Measurements from ENCODE around the gene MEAF6.

The MEAF6 gene

DNA sequence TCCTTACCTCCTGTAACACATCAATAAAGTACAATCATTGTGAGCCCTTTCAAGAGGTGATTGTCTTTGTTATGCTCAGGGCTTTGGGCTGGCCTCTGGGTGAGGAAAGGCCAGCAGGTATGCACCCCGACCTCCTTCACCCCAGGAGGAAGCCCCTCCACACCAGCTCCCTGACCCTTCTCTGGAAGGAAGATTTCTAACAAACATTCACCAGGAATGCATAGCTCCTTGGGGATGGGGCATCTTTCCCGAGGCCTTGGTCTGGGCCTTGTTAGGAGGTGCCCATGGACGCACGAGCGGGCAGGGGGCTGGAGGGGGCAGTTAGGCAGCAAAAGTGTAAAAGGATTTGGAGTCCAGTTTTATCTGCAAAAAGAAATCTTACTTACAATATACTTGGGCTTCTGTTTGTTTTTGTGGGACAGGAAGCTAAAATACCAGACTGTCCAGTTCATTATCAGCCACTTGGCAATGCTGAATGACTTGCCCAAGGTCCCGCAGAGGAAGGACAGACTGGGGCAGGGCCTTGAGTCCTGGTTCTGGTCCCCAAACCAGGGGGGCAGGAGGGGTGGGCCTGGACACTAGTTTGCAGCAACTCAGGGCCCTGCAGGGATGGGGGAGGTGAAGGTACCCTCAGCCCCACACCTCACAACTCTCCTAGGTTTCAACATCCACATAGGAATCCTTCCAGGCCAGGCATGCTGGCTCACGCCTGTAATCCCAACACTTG lies 30.1 kb downstream of the MEAF6 start:
- DNase-seq (ENCODE audit: low read depth), result no peak

DNA sequence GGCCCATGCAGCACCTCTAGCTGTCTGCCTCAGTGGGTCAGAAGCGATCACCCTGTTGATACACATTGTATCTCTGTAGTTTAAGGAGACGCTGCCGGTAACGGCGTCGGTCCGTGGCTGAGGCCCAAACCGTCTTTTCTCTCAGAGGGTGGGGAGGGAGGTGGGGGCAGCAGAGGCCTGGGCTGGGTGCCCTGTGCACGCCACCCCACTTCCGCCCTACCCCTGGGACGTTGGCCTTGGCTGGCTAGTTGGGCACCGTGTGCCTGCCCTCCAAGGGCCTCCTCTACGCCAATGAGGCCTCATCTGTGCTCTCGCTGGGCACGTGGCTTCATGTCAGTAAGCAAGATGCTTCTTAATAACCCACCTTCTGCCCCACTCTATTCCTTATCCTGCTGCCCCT lies 30.8 kb downstream of the MEAF6 start:
- no peak for DNase-seq (ENCODE audit: low read depth)

DNA sequence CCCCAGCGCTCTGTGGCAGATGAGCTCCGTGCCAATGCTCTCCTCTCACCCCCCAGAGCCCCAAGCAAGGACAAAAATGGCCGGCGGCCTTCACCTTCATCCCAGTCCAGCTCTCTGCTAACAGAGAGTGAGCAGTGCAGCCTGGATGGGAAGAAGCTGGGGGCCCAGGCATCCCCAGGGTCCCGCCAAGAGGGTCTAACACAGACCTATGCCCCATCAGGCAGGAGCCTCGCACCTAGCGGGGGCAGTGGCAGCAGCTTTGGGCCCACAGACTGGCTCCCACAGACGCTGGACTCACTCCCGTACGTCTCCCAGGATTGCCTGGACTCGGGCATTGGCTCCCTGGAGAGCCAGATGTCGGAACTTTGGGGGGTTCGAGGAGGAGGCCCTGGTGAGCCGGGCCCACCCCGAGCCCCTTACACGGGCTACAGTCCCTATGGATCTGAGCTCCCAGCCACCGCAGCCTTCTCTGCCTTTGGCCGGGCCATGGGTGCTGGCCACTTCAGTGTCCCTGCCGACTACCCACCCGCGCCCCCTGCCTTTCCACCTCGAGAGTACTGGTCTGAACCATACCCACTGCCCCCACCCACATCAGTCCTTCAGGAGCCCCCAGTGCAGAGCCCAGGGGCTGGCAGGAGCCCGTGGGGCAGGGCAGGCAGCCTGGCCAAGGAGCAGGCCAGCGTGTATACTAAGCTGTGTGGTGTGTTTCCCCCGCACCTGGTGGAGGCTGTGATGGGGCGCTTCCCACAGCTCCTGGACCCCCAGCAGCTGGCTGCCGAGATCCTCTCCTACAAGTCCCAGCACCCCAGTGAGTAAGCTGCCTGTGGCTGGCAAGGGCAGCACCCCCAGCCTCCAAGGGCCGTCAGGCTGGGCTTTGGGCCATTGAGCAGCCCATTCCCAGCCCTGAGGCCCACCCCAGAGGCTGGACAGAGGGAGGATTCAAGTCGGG lies 31.5 kb downstream of the MEAF6 start:
- DNase-seq (ENCODE audit: low read depth), result no peak

DNA sequence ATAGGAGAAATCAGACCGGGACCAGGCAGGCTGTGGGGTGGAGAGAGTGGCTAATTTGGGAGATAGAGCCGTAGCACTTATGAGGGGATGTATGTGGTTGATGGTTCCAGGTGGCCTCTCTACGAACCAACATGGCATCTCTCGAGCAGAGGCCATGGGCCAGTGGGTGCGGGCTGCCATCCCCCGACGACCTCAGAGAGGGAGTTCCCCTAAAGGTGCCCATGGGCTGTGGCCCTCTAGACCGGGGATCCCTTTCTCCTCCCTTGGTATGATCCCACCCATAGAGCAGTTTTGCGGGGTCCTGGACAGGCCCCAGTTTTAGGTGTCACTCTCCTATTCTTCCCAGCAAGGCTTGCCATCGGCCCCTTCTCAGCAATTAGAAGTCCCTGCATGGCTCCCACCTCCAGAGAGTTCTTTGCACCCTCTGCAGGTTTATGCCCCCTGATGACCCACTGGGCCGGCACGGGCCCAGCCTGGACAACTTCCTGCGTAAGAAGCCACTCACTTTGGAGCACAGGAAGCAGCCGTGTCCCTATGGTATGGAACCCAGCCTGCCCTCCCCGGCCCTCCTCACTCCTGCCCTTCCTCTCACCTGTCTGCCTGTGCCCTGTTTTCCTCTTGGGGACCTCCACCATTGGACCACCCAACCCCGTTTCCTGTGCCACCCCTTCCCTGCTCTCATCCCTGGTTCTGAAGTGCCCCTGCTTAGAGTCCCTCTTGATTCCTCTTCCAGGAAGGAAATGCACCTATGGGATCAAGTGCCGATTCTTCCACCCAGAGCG lies 32.4 kb downstream of the MEAF6 start:
- DNase-seq (ENCODE audit: low read depth), result no peak

DNA sequence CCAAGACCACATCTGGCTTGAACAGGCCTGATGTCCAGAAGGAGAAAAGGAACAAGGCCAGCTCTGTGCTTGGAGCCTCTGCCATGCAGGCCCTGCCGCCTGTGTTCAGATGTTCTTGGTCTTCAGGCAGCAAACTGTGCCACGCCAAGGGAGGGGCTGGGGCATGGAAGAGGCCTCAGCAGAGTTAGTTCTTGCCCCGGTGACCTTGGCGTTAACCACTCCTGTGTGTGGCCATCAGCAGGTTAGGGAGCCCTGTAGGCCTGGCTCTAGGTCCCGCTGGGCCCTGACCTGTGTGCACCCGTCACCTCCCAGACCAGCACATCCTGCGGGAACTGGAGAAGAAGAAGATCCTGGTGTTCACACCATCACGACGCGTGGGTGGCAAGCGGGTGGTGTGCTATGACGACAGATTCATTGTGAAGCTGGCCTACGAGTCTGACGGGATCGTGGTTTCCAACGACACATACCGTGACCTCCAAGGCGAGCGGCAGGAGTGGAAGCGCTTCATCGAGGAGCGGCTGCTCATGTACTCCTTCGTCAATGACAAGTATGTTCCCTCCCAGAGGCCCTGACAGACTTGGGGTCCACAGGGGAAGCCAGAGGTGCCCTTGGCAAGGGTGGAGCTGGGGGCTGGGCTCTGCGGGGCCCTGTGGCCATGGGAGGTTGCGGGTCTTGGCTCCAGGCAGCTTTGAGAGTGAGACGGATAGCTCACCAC lies 33.1 kb downstream of the MEAF6 start:
- no peak for DNase-seq (ENCODE audit: low read depth)

DNA sequence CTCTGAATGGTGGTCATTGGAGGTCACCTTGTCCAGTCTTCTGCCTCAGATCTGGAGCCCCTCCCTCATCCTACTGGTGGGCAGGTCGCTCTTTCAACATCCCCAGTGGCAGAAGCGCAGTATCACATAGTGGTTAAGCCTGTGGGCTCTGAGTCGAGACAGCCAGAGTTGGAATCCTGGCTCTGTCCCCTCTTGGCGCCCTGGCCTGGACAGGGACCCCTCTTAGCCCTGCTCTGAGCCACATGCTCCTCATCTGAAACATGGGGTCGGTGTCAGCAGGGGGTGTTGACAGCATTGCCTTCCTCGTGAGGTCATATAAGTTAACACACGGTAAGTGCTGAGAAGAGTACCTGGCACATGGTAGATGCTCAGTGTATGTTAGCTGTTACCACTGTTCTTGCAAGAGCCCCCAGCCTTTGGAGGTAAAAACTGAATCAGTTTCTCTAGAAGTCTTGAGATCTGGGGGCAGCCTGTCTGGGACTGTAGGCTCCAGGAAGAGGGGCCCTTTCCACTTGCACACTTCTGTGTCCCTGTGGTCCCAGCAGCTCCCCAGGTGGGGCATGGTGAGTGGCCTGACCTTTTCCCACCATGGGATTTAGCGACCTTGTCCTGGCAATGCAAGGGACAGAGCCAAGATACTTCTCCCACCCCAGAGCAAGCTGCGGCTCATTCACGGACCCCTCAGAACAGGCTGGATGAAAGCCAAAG lies 33.8 kb downstream of the MEAF6 start:
- DNase-seq (ENCODE audit: low read depth), result no peak

DNA sequence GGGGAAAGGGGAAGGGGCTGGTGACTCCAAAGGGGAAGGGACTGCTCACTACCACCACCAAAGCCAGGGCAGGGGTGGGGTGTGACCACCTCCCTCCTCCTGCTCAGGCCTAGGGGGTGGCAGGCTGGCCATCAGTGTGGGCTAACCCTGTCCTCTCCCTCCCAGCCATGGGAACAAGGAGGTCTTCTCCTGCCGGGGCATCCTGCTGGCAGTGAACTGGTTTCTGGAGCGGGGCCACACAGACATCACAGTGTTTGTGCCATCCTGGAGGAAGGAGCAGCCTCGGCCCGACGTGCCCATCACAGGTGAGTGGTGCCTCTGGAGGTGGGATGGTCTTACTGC lies 34.5 kb downstream of the MEAF6 start:
- DNase-seq (ENCODE audit: low read depth), result no peak

DNA sequence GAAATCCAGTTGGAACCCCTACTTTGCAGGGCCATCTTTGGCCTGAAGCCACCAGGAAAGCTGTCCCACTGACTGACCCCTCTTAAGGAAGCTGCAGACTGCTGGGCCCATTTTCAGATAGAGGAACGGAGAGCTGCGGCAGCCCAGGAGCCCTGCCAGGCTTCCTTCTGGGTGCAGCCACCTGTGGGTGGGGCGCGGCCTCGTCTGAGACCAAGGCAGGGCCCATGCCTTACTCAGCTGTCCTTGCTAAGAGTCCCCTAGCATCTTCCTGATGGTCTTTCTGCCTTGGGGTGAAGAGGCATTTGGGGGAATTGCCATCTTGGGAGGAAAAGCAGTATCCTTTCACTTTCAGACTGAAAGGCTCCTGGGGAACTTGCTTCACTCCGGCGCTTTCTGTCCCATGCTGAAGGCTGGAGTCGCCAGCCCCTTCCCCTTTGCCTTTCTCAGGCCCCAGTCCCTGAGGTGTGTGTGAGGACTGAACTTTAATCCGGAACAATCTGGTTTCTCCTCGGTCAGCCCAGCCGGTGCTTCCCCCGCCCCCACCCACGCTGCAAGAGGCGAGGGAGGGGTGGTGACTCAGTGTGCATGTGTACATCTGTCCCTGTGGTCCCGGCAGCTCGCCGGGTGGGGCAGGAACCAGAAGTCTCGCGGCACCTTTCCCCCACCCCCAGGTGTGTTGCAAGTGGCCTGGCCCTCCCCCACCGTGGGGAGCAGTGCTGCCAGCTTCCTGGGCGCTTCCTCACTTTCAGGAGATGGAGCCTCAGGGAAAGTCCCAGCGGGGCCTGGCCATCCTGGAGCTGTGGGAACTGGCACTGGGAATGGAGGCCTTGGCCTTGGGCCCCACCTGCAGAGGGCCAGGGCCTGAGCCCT lies 35.1 kb downstream of the MEAF6 start:
- DNase-seq (ENCODE audit: low read depth), result peak; percentile 97

DNA sequence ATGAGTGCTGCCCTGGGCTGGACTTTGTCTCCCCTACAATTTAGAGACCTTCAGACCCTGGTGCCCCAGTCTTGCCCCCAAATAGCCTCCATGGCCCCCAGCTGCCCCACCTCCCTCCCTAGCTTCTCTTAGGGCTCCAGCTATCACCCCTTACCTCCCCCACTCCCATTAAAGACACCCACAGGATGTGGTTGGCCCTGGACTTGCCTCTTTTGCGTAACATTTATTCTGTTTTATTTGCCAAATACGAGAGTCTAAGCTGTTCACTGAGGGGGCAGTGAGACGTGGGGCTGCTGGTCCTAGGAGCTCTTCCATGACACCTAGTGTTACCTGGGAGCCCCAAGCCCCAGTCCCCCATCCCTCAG lies 35.7 kb downstream of the MEAF6 start:
- DNase-seq (ENCODE audit: low read depth), result no peak

DNA sequence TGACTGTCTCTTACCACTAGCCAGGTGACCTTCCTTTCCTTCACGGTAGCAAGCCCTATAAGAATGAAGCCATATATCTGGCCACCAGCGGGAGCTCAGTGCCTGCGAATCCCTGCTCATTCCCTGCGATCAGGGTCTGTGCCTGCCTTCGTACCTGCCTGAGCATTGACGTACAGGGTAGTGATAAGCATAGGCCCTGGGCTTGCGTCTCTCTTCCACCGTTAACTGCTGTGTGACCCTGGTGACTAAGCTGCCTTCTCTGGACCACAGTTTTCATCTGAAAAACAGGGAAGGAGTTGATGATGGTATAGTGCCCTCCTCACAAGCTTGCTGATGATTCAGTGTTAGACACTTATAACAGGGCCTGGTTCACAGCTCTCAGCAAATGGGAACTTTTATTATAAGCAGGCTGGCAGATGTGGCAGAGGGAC lies 36.1 kb downstream of the MEAF6 start:
- peak; percentile 48 for DNase-seq (ENCODE audit: low read depth)

DNA sequence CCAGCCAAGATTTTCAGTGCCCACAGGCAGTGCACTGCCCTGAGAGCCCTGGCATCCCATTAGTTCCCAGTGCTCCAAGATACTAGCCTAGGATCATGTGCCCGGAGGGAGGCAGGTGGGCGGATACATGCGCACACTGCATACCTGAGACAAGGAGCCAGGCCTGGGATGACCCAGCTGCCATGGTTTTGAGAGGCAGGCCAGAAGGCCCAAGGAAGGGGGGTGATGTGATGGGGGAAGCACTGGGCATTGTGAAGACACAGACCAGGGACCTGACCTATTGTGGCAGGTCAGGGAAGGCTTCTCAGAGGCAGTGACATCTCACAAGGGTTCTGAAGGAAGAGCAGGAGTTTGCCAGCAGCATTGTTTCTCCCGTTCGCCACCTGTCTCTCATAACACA lies 36.6 kb downstream of the MEAF6 start:
- DNase-seq (ENCODE audit: low read depth), result no peak

DNA sequence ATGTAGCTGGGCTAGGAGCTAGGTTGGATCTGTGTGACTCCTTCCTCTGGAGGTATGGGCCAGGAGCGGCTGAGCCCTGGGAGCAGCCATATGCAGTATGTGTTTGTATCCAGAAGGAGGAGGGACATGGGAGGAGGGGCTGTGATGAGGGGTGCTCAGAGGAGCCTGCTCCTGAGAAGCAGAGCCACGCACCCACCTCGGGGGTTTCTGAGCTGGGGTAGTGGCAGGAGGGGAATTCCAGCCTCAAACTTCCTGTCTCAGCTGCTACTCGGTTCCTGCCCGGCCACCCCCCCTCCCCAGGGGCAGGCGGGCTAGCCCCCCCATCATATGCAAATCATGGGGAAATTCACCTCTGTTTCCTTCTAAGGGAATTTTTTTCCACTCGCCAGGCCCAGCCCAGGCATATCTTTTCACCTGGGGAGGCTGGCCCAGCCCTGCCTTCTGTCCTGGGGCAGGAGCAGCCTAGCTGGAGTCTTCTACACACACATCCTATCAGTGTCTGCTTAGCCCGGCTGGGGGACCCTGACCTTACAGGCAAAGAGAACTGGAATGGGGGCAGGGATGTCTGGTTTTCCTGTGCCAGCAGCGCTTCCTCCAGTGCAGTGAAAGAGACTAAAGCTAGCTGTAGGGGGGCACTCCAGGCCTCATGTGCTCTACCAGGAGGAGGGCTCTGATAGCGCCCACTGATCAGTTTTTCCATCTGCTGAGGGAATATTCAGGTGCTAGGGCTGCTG lies 37.2 kb downstream of the MEAF6 start:
- peak; percentile 89 for DNase-seq (ENCODE audit: low read depth)

DNA sequence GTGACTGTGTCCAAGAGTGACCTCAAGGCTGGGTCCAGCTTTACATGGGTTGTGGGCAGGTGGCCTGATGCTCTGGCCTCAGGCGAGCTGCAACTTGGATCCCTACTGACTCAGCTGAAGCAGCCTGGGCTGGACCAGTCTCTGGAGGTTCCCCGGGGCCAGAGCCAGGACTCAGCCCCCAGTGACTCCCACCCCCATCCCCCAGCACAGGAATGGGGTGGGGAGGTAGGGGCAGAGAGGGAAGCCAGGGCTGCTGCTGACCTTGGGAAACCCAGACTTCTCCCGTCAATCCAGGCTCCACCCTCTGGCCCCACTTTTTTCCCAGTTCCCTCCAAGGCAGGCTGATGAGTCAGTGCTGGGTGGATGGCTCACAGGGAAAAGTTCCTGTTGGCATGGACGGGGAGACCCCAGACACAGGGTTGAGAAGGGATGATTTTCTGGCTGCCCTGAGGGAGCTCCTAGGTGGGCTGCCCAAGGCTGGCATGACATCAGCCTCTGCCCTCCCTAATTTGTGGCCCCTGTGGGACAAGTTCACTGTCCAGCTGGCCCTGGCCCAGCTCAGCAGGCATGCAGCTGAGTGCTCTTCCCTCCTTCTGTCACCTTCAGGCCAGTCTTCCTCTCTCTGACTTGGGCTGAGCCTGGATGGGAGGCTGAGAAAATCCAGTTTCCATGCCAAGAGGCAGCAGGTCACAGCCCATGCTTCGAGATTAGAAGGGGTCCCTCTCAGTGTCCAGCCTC lies 37.9 kb downstream of the MEAF6 start:
- no peak for DNase-seq (ENCODE audit: low read depth)

DNA sequence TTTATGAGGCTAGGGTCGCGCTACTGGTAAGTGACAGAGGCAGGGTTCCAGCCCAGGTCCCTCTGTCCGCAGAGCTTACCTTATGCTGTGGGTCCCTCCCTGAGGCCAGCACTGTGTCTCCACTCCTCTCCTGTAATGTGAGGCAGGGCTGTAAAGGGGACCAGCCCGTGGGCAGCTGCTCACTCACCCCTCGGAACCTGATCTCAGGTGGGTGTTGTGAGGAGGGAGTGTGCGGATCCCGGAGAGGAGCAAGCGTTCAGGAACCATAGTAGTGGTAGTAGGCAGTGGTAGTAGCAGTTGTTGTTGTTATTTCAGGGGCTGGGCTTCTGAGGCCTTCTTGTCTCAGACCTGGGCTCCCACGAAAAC lies 38.5 kb downstream of the MEAF6 start:
- DNase-seq (ENCODE audit: low read depth), result no peak

DNA sequence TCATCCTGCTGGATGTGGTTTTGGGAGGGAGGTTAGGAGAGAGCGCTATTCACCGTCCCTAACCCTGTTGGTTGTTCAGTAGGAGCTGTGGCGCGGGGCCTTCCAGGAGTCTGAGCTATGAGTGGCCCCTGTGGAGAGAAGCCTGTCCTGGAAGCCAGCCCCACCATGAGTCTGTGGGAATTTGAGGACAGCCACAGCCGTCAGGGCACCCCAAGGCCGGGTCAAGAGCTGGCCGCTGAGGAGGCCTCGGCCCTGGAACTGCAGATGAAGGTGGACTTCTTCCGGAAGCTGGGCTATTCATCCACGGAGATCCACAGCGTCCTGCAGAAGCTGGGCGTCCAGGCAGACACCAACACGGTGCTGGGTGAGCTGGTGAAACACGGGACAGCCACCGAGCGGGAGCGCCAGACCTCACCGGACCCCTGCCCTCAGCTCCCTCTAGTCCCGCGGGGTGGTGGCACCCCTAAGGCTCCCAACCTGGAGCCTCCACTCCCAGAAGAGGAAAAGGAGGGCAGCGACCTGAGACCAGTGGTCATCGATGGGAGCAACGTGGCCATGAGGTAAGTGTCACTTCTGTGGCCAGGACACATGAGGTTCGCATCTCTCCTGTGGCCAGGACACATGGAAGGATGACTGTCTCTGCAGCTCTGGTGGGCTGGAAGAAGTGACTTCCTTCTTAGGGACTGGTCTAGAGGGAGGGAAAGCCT lies 39.0 kb downstream of the MEAF6 start:
- DNase-seq (ENCODE audit: low read depth), result no peak

DNA sequence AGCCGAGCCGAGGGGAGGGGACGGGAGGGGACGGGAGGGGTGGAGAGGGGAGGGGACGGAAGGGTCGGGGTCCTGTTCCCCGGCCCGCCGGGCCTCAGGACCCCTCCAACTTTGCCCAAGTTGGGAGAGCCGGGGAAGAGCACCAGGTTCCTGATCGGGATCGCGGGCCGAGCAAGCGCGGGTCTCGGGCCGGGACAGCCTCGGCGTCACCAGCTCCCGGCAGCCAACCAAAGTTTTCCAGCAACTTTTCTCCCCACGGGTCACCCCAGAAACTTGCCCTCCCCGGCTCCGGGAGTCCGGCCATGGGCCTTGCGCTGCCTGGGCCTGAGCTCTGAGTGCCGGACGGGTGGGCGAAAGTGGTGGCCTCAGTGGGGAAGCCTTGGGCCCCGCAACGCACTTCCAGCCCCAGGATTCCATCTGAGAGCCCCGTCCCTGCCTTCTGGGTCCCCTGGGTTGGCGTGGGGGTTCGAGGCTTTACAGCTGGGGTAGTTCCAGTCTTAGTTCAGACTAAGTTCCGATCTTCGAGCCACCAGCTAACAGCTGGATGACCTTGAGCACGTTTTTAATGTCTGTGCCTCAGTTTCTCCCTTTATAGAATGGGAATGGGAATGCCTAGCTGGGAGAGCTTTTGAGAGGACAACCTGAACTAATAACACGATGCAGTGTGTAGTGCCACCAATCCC lies 39.7 kb downstream of the MEAF6 start:
- DNase-seq (ENCODE audit: low read depth), result no peak

DNA sequence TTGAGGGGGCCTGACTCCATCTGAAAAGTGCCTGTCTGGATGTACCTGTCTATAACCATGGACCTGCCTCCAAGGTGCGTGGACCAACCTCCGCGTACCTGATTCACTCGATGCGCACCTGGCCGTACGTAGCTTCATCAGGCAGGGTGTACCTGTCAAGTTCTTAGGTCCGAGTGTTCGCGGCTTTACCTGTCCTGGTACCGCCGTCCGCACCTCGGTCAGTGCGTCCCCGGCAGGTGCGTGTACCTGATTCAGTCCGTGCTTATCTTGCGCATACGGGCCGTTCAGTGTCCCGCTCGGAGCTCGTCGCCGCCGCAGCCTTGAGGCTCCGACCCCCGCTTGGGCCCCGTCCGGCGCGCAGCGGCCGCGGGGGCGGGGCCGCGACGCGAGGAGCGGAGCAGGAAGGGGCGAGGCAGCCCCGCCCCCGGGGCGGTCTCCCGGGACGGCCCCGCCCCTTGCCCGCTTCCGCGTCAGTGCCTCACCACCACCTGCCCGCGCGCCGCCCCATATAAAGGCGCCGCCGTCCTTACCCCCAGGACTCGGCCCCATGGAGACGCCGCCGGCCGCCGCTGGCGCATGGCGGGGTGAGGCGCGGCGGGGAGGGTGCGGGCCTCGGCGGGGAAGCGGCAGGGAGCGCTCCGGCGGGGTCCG lies 40.4 kb downstream of the MEAF6 start, which contains the start of gene ZC3H12A:
Gene ZC3H12A (plus strand): TSS at position 535 of the 651 bp plus-strand sequence. CDS start 917 bp downstream, outside the sequence.
- DNase-seq (ENCODE audit: low read depth), result peak; percentile 92

Measured in stimulated activated CD4-positive, alpha-beta T cell treated with anti-CD3 and anti-CD28 coated beads, Interleukin-2, amount 100 ng/mL, for 4 hours (primary cell).